Stimulated activated CD4-positive, alpha-beta T cell treated with anti-CD3 and anti-CD28 coated beads, Interleukin-2, amount 100 ng/mL, for 48 hours (primary cell): ENCODE results near the gene TTC21B.
"Not testable (repeated sequence)": the region's sequence is repeated elsewhere in the genome, so short reads cannot be mapped to it uniquely, and the experiment has no call there.

Source experiments
- DNase-seq, 2 donors: peaks; one replicate each; pipeline ENCODE4 v3.0.0-alpha.2; 2020

Gene TTC21B

GRCh38 chr2:165877565-165878550, 75.7 kb downstream of the TTC21B start:
- no peak for DNase-seq

DNA sequence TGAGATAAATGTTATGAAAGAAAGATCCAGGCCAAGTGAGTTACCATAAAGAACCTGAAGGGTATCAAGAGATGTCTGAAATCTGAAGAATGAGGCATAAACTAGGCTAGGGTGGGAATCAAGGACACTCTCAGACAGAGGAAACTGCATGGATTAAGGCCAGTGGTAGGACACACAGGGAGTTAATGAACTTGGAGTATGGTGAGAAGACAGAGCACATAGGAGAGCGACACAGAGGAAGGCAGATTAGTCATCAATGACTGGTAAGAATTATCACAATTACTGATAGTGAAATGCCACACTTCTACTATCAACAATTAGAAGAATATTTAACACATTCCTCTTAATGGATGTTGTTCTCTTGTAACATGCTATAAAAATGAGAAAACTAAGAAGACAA, 76.9 kb downstream of the TTC21B start:
- no peak for DNase-seq

GRCh38 chr2:165876269-165876668, 77.3 kb downstream of the TTC21B start:
- DNase-seq = no peak

GRCh38 chr2:165874445-165875039, 79.0 kb downstream of the TTC21B start:
- no peak for DNase-seq

DNA sequence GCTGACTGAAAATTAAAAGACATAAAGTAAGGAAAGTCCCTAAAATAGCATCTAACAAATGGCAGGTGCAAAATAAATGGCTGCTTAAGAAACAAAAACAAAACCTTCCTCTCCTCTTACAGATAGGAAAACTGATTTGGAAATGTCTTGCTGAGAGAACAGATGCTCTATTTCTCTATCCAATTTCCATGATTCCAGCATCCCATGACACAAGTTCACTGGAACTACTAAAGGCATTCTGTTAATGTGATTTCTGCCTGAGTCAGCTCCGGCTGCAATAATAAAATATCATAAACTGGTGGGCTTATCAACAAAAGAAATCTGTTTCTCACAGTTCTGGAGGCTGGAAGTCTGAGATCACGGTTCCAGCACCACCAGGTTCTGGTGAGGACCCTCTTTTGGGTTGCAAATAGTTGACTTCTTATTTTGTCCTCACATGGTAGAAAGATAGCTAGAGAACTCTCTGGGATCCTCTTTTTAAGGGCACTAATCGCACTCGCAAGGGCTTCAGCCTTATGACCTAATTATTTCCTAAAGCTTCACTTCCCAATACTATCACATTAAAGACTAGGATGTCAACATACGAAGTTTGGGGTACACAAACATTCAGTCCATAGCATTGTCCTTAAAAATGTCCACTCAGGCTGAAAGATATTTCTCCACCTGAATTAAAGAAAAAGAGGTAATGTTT, 81.3 kb downstream of the TTC21B start:
- no peak for DNase-seq

GRCh38 chr2:165871025-165871424, 82.6 kb downstream of the TTC21B start:
- DNase-seq = no peak

DNA sequence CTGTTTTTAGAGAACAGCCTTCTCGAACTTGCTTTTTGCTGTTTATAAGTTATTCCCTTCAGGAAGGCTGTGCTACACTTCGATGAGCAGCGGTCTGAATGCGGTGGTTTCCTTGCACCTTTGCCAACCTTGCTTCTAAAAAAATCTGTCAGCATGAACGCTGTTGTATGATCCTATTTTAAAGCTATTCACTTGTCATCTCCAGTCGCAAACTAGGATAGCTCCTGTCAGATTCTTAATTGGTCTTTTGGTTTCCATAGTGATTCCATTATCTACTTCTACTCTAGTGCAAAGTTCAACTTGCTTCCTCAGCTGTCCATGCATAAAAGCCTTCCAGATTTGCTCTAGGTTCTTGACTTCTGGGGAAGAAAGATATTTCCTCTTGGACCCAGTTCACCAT, 83.2 kb downstream of the TTC21B start:
- no peak for DNase-seq

DNA sequence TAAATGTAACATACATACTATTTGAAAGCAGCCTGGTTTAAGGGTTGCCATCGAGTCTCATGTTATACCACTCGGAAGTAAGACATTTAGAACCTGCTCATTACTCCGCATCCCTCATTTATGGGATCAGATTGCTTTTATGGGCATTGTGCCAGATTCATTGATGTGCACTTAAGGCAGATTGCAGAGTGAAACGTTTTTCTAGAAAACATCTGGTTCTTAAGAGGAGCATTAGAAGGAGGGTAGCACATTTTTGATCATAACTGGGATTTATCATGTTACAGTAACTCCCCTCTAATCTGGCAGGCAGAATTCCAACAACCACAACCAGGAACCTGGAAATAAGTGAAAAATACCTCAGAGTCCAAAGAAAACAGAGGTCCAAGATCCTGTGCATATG, 85.4 kb downstream of the TTC21B start:
- no peak for DNase-seq

- DNase-seq = no peak
Observed at GRCh38 chr2:165864296-165864695, 89.3 kb downstream of the TTC21B start.

GRCh38 chr2:165863810-165864261, 89.7 kb downstream of the TTC21B start:
- DNase-seq = no peak

GRCh38 chr2:165861083-165861482, 92.5 kb downstream of the TTC21B start:
- not testable (repeated sequence) for DNase-seq

DNA sequence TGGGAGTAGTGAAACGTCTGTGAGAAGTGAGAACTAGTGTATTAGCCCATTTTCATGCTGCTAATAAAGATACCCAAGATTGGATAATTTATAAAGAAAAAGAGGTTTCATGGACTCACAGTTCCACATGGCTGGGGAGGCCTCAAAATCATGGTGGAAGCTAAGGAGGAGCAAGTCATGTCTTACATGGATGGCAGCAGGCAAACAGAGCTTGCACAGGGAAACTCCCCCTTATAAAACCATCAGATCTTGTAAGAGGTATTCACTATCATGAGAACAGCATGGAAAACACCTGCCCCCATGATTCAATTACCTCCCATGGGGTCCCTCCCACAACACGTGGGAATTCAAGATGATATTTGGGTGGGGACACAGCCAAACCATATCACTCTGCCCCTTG, 93.9 kb downstream of the TTC21B start:
- DNase-seq = not testable (repeated sequence)

DNA sequence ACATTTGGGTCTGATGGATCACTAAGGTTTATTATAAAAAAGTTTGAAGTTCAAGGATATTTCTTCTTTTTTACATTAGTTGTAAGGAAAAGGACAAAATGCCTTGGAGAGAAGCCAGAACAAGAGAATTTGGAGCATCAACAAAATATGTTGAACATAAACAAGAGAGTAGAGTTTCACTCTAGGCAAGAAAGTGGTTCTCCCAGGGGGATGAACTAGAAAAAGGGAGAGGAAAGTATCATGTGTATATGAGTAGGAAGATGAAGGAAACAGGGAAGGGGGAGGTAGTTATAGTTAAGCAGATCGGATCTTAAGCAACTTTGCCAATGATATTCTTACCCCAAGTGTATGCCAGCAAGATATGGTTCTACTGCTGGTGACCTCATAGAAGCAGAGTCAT, 95.7 kb downstream of the TTC21B start:
- no peak for DNase-seq

GRCh38 chr2:165852394-165852793, 101.2 kb downstream of the TTC21B start:
- no peak for DNase-seq

- DNase-seq = no peak
Observed at GRCh38 chr2:165847001-165847400, 106.6 kb downstream of the TTC21B start.

DNA sequence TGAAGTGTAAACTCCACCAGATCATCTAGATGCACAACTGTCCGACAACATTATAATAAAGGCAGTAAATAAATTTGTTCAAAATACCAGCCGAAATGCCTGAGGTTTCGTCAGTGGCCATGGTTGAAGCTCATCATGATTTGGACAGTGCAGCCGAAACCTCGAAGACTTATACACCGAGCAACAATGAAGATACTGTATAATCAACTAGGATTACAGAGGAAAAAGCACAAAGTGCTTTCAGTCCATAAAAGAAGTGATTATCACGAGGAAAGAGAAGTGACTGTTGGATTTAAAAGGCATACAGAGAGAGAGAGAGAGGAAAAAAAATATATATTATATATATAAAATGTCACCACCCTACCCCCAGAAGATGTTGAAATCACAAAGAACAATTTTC, 107.5 kb downstream of the TTC21B start:
- no peak for DNase-seq

- DNase-seq = no peak
Observed at GRCh38 chr2:165844216-165844615, 109.4 kb downstream of the TTC21B start.

DNA sequence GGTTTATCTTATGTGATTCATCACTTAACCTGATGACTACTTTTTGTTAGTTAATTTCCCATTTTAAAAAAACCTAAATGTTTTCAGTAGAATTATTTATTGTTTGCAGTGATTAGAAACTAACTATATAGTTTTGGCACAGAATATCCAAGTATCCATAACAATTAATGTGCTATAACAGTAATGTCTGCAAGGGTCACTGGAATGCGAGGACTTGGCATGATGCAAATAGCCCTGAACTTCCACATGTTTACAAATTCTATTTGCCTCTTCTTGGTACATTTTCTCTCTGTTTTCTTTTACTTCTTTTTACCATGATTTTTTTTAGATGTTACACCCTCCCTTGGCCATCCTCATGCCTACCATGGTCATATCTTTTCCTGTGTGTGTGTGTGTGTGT, 110.2 kb downstream of the TTC21B start:
- DNase-seq = no peak

- no peak for DNase-seq
Observed at GRCh38 chr2:165840333-165840958, 113.1 kb downstream of the TTC21B start.

DNA sequence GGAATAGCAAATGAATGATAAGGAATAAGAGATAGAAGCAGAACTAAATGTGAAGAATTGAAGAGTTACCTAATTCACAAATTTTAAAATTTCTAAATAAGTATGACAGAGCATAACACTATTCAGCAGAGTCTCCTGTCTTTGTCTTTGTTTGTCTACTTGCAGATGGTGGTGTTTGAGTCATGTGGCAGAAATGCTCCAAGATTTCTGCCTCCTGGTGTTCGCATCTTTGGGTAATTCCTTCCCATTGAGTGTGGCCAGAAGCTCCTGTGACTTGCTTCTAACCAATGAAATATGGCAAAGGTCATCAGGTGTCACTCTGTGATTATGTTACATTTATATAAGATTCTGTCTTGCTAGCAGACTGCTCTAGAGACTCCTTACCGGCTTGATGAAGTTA, 114.0 kb downstream of the TTC21B start:
- no peak for DNase-seq

DNA sequence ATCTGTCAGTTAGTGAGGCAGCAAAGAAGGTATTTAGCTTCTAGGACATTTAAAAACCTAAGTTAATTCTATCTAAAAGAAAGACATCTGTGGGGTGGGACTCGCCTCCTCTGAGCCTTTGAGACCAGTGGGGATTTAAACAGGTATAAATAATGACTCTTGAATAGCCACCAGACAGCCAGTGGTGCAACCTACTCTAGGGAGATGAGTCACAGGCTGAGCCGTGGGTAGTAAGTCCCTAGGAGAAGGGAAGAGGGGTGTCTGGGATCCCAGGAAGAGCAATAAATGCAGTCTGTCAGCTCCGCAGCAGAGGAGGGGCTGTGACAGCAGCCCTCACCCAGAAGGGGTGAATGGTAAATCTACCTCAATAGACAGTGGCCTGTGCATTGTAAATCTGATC, 116.5 kb downstream of the TTC21B start:
- no peak for DNase-seq

DNA sequence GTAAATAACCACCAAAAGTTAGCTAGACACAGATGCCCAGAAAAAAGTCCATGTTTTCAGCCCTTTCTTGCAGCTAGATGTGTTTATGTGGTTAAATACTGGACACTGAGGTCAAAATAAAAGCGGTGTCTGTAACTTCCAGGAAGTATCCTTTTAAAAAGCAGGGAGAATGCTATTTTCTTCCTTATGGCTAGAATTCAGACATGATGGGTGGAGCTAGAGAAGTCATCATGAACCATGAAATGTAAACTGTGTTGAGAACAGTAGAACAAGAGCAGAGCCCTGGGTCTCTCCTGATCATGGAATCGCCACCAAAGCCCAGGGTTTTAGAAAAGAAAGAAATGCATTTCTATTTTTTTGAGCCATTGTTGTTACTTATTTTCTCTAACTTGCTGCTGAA, 118.2 kb downstream of the TTC21B start:
- DNase-seq = no peak

DNA sequence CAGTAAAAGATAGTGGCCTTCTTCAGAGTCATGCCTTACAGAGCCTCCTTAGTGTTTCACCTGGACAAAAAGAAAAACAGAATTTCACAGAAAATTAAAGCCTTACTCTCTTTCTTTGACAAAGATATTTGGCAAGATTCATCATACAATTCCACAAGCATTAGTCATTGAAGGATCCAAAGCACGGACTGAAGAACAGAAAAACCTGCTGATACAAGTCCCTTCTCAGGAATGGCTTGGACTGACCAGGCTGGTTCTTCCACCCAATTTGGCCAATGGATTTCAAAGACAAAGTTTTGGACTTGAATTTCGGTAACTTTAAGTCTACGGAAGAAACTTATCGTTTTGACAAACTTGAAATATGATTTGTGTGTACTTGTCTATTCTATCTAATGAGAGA, 120.4 kb downstream of the TTC21B start:
- no peak for DNase-seq
